Thyroid gland (tissue), 4 donors: ENCODE measurements around the gene NUMBL. TPM values are rescaled to one million over a fixed set of nuclear protein-coding genes. Genes with fewer than 3 reads are reported as not detected.

Experiments
- DNase-seq, 2 donors: peaks; one replicate each; pipeline ENCODE4 v3.0.0-alpha.2; 2019
- H3K27ac ChIP-seq, 3 donors: fragments of 200-600 bp; sonication (generic); 1 replicate in 2 of 3; 2 replicates in 1 of 3; pipeline ENCODE4 v1.5.1; 2016 to 2019; ENCODE audit warnings: mild to moderate bottlenecking in 1 of 3, moderate library complexity in 1 of 3
- H3K27me3 ChIP-seq: fragments of 200-600 bp; sonication (generic); one replicate; pipeline ENCODE4 v1.5.1; 2019
- H3K36me3 ChIP-seq, 2 donors: fragments of 200-600 bp; sonication (generic); one replicate each; pipeline ENCODE4 v1.5.1; 2016 to 2019
- H3K4me1 ChIP-seq, 2 donors: fragments of 200-600 bp; sonication (generic); one replicate each; pipeline ENCODE4 v1.5.1; 2017 to 2019
- H3K4me3 ChIP-seq, 3 donors: fragments of 200-600 bp; sonication (generic); replicated peaks in 1 of 3; 1 replicate in 2 of 3; 2 replicates in 1 of 3; pipeline ENCODE4 v1.5.1; 2016; ENCODE audit warnings: mild to moderate bottlenecking in 1 of 3
- H3K9me3 ChIP-seq: fragments of 200-600 bp; sonication (generic); one replicate; pipeline ENCODE4 v1.5.1; 2017
- POLR2A ChIP-seq, 2 donors: fragments of 450-650 bp; IDR thresholded peaks; one replicate each; pipeline ENCODE4 v1.6.1; 2017; ENCODE audit warnings: antibody characterized with exemption in 2 of 2, mild to moderate bottlenecking in 2 of 2, moderate library complexity in 1 of 2
- WGBS, 2 donors: methylation state at CpG; one replicate each; pipeline ENCODE4 v1.1.5; 2017; 5-methylcytosine and 5-hydroxymethylcytosine counted together
- intact Hi-C: fragments of 100-400 bp; cut with DNase I; formaldehyde crosslinking; loops from one replicate; pipeline ENCODE4 v1.15.1; 2023
- total RNA-seq, 4 donors: library from RNA; depleted of rRNA; stranded (reverse); fragments of >200 nt; gene quantifications; one replicate each; pipeline ENCODE4 v1.2.3, GENCODE V29; 2016
- TF ChIP-seq, protein P1 (sequence below), 6 experiments: fragments of 200-600 bp in 3 of 6; fragments of 450-650 bp in 3 of 6; sonication (generic) in 3 of 6; IDR thresholded peaks; one replicate each; pipeline ENCODE4 v1.5.1; 2016 to 2019; ENCODE audit warnings: antibody characterized with exemption in 6 of 6, mild to moderate bottlenecking in 2 of 6, inconsistent platforms in 1 of 6, moderate library complexity in 1 of 6

Gene NUMBL
- total RNA-seq, 4 donors from 2014 or later: 14.2 to 22.5 (median 17.0) TPM

DNA sequence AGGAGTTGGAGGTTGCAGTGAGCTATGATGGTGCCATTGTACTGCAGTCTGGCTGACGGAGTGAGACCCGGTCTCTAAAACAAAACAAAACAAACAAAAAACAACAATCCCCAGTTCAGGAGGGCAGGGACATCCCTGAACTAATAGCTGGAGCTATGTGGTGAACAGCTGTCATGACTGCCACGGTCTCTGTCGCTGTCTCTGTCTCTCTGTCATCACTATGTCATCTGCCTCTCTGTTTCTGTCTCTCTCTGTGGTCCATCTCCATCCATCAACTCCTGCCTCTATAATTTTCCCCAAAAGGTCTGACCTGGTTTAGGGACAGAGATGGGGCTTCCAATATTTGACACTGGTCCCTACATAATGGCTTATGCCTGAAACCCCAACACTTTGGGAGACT is 33.9 kb upstream of the NUMBL start:
- peaks cover 27 to 45% of the 10 kb centered on the region in 2 donors for H3K4me1 ChIP-seq
- no peak overlapping the region for H3K4me3 ChIP-seq
- no peak for DNase-seq
- H3K27me3 ChIP-seq: no peaks in the 10 kb centered on the region
- TF ChIP-seq, protein P1, sequence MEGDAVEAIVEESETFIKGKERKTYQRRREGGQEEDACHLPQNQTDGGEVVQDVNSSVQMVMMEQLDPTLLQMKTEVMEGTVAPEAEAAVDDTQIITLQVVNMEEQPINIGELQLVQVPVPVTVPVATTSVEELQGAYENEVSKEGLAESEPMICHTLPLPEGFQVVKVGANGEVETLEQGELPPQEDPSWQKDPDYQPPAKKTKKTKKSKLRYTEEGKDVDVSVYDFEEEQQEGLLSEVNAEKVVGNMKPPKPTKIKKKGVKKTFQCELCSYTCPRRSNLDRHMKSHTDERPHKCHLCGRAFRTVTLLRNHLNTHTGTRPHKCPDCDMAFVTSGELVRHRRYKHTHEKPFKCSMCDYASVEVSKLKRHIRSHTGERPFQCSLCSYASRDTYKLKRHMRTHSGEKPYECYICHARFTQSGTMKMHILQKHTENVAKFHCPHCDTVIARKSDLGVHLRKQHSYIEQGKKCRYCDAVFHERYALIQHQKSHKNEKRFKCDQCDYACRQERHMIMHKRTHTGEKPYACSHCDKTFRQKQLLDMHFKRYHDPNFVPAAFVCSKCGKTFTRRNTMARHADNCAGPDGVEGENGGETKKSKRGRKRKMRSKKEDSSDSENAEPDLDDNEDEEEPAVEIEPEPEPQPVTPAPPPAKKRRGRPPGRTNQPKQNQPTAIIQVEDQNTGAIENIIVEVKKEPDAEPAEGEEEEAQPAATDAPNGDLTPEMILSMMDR (IDR thresholded peaks at IDR 0.05): no peak
- TF ChIP-seq POLR2A (IDR thresholded peaks at IDR 0.05): no peak
- no peak overlapping the region for H3K27ac ChIP-seq
- H3K36me3 ChIP-seq: peaks cover 46 to 52% of the 10 kb centered on the region in 2 donors
- no peaks in the 10 kb centered on the region for H3K9me3 ChIP-seq
- 93 to 99% methylated on average over 4 of the region's 4 CpGs for WGBS, 2 donors
- intact Hi-C loops: no loop called here

DNA sequence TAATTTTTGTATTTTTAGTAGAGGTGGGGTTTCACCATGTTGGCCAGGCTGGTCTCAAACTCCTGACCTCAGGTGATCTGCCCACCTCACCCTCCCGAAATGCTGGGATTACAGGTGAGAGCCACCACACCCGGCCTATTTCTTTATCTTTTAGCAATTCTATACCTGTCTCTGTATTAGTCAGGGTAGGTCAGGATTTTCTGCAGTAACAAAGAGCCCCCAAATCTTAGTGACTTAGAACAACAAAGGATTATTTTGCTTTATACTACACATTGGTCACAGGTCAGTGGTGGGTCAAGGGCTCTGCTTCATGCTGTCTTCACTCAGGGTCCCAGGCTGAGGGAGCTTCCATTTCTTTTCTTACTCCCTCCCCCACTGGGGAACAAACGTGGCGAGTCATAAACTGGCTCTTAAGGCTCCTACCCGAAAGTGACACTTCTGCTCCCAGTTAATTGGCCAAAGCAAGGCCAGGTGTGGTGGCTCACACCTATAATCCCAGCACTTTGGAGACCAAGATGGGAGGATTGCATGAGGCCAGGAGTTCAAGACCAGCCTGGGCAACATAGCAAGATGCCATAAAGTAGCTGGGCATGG is 33.3 kb upstream of the NUMBL start:
- no peak for DNase-seq
- Histone ChIP-seq H3K9me3 (no peaks in the 10 kb centered on the region), H3K36me3 (peaks cover 41 to 46% of the 10 kb centered on the region in 2 donors), H3K4me3 (no peak overlapping the region), H3K27me3 (no peaks in the 10 kb centered on the region), H3K4me1 (peaks cover 33 to 45% of the 10 kb centered on the region in 2 donors), H3K27ac (no peak overlapping the region)
- TF ChIP-seq POLR2A (IDR thresholded peaks at IDR 0.05): no peak
- TF ChIP-seq, protein P1 (IDR thresholded peaks at IDR 0.05): no peak
- intact Hi-C loops: no loop called here
- 83 to 85% methylated on average over 5 of the region's 5 CpGs for WGBS, 2 donors

DNA sequence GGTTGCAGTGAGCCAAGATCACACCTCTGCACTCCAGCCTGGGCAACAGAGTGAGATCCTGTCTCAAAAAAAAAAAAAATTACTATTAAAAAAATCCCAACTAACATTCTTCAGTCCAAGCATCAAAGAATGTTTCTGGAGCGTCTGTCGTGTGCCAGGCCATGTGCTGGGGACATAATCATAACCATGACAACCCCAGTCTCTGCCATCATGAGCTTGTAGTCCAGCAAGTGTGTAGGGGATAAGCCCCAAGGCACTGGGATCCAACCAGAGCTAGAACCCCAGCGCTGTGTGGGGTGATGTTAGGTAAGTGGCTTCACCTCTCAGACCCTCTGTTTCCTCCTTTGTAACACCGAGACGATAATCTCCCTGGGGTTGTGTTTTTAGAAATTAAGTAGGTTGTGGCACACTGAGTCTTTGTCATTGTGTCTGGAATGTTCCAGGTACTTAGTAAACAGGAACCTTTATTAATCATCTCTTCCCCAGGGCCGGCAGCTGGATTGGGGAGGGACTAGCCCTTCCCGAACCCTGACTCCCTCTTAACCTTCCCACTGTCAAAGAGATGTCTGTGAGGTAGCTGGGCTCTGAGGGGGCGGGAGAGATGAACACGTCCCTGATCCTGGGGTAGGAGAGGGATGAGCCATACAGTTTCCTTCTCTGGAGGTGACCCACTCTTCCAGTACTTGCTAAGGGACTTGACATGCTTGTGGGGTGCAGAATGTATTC is 31.6 kb upstream of the NUMBL start:
- H3K36me3 ChIP-seq: peaks cover 25 to 29% of the 10 kb centered on the region in 2 donors
- TF ChIP-seq, protein P1 (IDR thresholded peaks at IDR 0.05): no peak
- H3K4me3 ChIP-seq: peak overlapping the region in 1 of 3 donors; percentile 5
- peaks cover 44 to 45% of the 10 kb centered on the region in 2 donors for H3K4me1 ChIP-seq
- intact Hi-C loops: no loop called here
- no peaks in the 10 kb centered on the region for H3K27me3 ChIP-seq
- DNase-seq: no peak
- WGBS, 2 donors: 76 to 86% methylated on average over 9 of the region's 9 CpGs
- H3K9me3 ChIP-seq: no peaks in the 10 kb centered on the region
- H3K27ac ChIP-seq: peak overlapping the region; percentile 91 to 98 (median 93)

DNA sequence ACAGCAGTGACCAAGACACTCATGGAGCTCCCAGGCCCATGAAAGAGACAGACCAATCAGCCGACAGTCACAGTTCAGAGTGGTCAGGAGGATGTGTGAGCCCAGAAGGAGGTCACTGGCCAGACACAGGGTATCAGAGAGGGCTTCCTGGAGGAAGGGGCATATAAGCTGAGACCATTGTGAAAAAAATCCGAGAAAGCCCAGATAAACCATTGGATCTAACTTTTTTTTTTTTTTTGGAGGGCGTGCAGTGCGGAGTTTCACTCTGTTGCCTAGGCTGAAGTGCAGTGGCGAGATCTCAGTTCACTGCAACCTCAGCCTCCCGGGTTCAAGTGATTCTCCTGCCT is 30.7 kb upstream of the NUMBL start:
- WGBS, 2 donors: 72 to 95% methylated on average over 6 of the region's 6 CpGs
- Histone ChIP-seq H3K36me3 (peaks cover 16 to 21% of the 10 kb centered on the region in 2 donors), H3K9me3 (no peaks in the 10 kb centered on the region), H3K4me1 (peaks cover 46 to 47% of the 10 kb centered on the region in 2 donors), H3K4me3 (no peak overlapping the region), H3K27me3 (no peaks in the 10 kb centered on the region), H3K27ac (peak overlapping the region; percentile 91 to 98 (median 93))
- DNase-seq: no peak
- TF ChIP-seq, protein P1 (IDR thresholded peaks at IDR 0.05): no peak
- TF ChIP-seq POLR2A (IDR thresholded peaks at IDR 0.05): no peak
- intact Hi-C loops: no loop called here

DNA sequence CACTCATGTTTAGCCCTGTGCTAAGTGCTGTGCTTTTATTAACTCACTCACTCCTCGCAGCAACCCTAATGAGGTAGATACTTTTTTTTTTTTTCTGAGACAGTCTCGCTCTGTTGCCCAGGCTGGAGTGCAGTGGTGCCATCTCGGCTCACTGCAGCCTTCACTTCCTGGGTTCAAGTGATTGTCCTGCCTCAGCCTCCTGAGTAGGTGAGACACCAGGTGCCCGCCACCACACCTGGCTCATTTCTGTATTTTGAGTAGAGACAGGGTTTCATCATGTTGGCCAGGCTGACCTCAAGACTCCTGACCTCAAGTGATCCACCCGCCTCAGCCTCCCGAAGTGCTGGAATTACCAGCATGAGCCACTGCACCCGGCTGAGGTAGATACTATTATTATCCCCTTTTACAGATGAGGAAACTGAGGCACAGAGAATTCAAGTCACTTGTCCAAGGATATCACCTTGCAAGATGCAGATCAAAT is 29.0 kb upstream of the NUMBL start:
- Histone ChIP-seq H3K27ac (peak overlapping the region; percentile 91 to 98 (median 93)), H3K4me3 (peak overlapping the region in 2 of 3 donors; percentile 5 to 69), H3K9me3 (no peaks in the 10 kb centered on the region), H3K27me3 (no peaks in the 10 kb centered on the region), H3K4me1 (peaks cover 53 to 59% of the 10 kb centered on the region in 2 donors), H3K36me3 (peaks cover 6 to 13% of the 10 kb centered on the region in 2 donors)
- intact Hi-C loops: no loop called here
- no peak for TF ChIP-seq POLR2A (IDR thresholded peaks at IDR 0.05)
- TF ChIP-seq, protein P1 (IDR thresholded peaks at IDR 0.05): no peak
- WGBS, 2 donors: 51 to 57% methylated on average over 7 of the region's 7 CpGs
- no peak for DNase-seq
